PC-3 (cell line): ENCODE results near the gene MINAR2.

Experiments
- EZH2 ChIP-seq: fragments of 300-600 bp; sonication (generic); IDR thresholded peaks from one replicate; pipeline ENCODE4 v1.6.1; 2017; ENCODE audit warnings: antibody characterized with exemption, mild to moderate bottlenecking, low read length; ENCODE audit not compliant: unreplicated experiment
- TF ChIP-seq, protein P1 (sequence below): fragments of 300-600 bp; sonication (generic); conservative IDR thresholded peaks from 2 replicates; pipeline ENCODE4 v1.5.1; 2017; ENCODE audit warnings: antibody characterized with exemption, low read depth, mild to moderate bottlenecking, low read length

DNA sequence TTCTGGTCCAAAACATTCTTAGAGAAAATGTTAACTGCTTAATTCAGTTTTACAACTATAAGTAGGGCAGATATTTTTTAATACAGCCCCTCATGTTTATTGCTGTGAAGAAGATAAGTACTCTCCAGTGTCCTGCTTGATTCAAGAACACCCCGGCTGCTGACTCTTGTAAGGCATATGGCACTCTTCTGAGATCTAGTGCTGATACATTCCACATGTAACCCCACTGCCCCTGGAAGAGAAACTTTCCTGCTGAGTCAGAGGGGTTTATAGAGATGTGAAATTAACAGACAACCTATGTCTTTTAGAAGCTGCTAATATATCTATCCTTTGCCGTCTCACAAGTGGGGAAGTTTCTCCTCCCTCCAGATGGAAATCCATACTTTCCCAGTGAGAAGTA is 1.0 kb upstream of the MINAR2 start:
- TF ChIP-seq, protein P1, sequence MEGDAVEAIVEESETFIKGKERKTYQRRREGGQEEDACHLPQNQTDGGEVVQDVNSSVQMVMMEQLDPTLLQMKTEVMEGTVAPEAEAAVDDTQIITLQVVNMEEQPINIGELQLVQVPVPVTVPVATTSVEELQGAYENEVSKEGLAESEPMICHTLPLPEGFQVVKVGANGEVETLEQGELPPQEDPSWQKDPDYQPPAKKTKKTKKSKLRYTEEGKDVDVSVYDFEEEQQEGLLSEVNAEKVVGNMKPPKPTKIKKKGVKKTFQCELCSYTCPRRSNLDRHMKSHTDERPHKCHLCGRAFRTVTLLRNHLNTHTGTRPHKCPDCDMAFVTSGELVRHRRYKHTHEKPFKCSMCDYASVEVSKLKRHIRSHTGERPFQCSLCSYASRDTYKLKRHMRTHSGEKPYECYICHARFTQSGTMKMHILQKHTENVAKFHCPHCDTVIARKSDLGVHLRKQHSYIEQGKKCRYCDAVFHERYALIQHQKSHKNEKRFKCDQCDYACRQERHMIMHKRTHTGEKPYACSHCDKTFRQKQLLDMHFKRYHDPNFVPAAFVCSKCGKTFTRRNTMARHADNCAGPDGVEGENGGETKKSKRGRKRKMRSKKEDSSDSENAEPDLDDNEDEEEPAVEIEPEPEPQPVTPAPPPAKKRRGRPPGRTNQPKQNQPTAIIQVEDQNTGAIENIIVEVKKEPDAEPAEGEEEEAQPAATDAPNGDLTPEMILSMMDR: no peak
- TF ChIP-seq EZH2: no peak
